H9 (cell line): ENCODE measurements around the gene TOB2. TPM values are rescaled to one million over a fixed set of nuclear protein-coding genes. Genes with fewer than 3 reads are reported as not detected.

Source experiments
- DNase-seq: peaks from one replicate; pipeline ENCODE4 v3.0.0-alpha.2; 2017
- H2AFZ ChIP-seq: one replicate; pipeline ENCODE4 v1.6.1; 2013; ENCODE audit warnings: mild to moderate bottlenecking, low read length, control low read depth, moderate library complexity
- H2AK5ac ChIP-seq: 2 replicates; pipeline ENCODE4 v1.6.1; 2013; ENCODE audit warnings: low read length, control low read depth, mixed read lengths; ENCODE audit not compliant: insufficient read length
- H2BK120ac ChIP-seq: one replicate; pipeline ENCODE4 v1.6.1; 2013; ENCODE audit warnings: low read depth, mild to moderate bottlenecking, low read length, control low read depth, inconsistent platforms; ENCODE audit not compliant: poor library complexity, severe bottlenecking
- H2BK12ac ChIP-seq: 2 replicates; pipeline ENCODE4 v1.6.1; 2013; ENCODE audit warnings: low read length, control low read depth, mixed read lengths, low read depth; ENCODE audit not compliant: insufficient read length
- H2BK15ac ChIP-seq: 2 replicates; pipeline ENCODE4 v1.6.1; 2013; ENCODE audit warnings: low read depth, low read length, control low read depth
- H2BK20ac ChIP-seq: one replicate; pipeline ENCODE4 v1.6.1; 2013; ENCODE audit warnings: low read depth, mild to moderate bottlenecking, low read length, control low read depth, inconsistent platforms; ENCODE audit not compliant: poor library complexity, severe bottlenecking
- H2BK5ac ChIP-seq: 2 replicates; pipeline ENCODE4 v1.6.1; 2013; ENCODE audit warnings: low read length, control low read depth, mixed read lengths; ENCODE audit not compliant: insufficient read length
- H3K14ac ChIP-seq: 2 replicates; pipeline ENCODE4 v1.6.1; 2013; ENCODE audit warnings: low read length, control low read depth; ENCODE audit not compliant: insufficient read depth
- H3K18ac ChIP-seq: 2 replicates; pipeline ENCODE4 v1.6.1; 2013; ENCODE audit warnings: low read depth, mild to moderate bottlenecking, mixed read lengths, low read length, control low read depth; ENCODE audit not compliant: insufficient read length
- H3K23ac ChIP-seq: 2 replicates; pipeline ENCODE4 v1.6.1; 2013; ENCODE audit warnings: low read length, control low read depth, mixed read lengths, low read depth; ENCODE audit not compliant: insufficient read length
- H3K23me2 ChIP-seq: 2 replicates; pipeline ENCODE4 v1.6.1; 2013; ENCODE audit warnings: low read depth, mild to moderate bottlenecking, mixed read lengths, low read length, control low read depth; ENCODE audit not compliant: insufficient read length, poor library complexity, severe bottlenecking
- H3K27ac ChIP-seq: 2 replicates; pipeline ENCODE4 v1.5.1; 2013; ENCODE audit warnings: low read length, control low read depth, mixed read lengths, low read depth; ENCODE audit not compliant: insufficient read length
- H3K27me3 ChIP-seq: 2 replicates; pipeline ENCODE4 v1.6.1; 2013; ENCODE audit warnings: low read length, control low read depth, inconsistent platforms; ENCODE audit not compliant: insufficient read depth
- H3K4ac ChIP-seq: 2 replicates; pipeline ENCODE4 v1.6.1; 2013; ENCODE audit warnings: low read depth, mild to moderate bottlenecking, control low read depth, inconsistent platforms, low read length, moderate library complexity
- H3K4me1 ChIP-seq: 2 replicates; pipeline ENCODE4 v1.6.1; 2013; ENCODE audit warnings: low read length, control low read depth, inconsistent platforms; ENCODE audit not compliant: insufficient read depth
- H3K4me2 ChIP-seq: 2 replicates; pipeline ENCODE4 v1.6.1; 2013; ENCODE audit warnings: low read length, control low read depth, mixed read lengths; ENCODE audit not compliant: insufficient read length, insufficient read depth
- H3K56ac ChIP-seq: 2 replicates; pipeline ENCODE4 v1.6.1; 2013; ENCODE audit warnings: low read depth, mild to moderate bottlenecking, mixed read lengths, low read length, control low read depth; ENCODE audit not compliant: insufficient read length
- H3K79me1 ChIP-seq: 2 replicates; pipeline ENCODE4 v1.6.1; 2013; ENCODE audit warnings: low read depth, mild to moderate bottlenecking, moderate library complexity, low read length, control low read depth, inconsistent platforms; ENCODE audit not compliant: insufficient read depth, poor library complexity, severe bottlenecking
- H3K79me2 ChIP-seq: 2 replicates; pipeline ENCODE4 v1.6.1; 2013; ENCODE audit warnings: low read length, control low read depth, inconsistent platforms; ENCODE audit not compliant: insufficient read depth
- H3K9ac ChIP-seq: 2 replicates; pipeline ENCODE4 v1.6.1; 2013; ENCODE audit warnings: low read length, control low read depth, mixed read lengths; ENCODE audit not compliant: insufficient read length; ENCODE audit errors: extremely low read depth
- H3K9me3 ChIP-seq: one replicate; pipeline ENCODE4 v1.6.1; 2013; ENCODE audit warnings: low read depth, low read length, inconsistent platforms; ENCODE audit not compliant: control insufficient read depth
- H3T11ph ChIP-seq: one replicate; pipeline ENCODE4 v1.6.1; 2013; ENCODE audit warnings: mild to moderate bottlenecking, low read length, control low read depth, inconsistent platforms
- H4K20me1 ChIP-seq: one replicate; pipeline ENCODE4 v1.6.1; 2013; ENCODE audit not compliant: control insufficient read depth, insufficient read length, insufficient read depth
- H4K5ac ChIP-seq: 2 replicates; pipeline ENCODE4 v1.6.1; 2013; ENCODE audit warnings: low read depth, mild to moderate bottlenecking, mixed read lengths, low read length, control low read depth; ENCODE audit not compliant: insufficient read length
- H4K8ac ChIP-seq: replicated peaks from 2 replicates; pipeline ENCODE4 v1.6.1; 2013; ENCODE audit warnings: low read length, control low read depth, mixed read lengths, low read depth; ENCODE audit not compliant: insufficient read length
- H4K91ac ChIP-seq: 2 replicates; pipeline ENCODE4 v1.6.1; 2013; ENCODE audit warnings: low read depth, mild to moderate bottlenecking, moderate library complexity, mixed read lengths, low read length, control low read depth; ENCODE audit not compliant: insufficient read length
- H3K27ac Mint-ChIP-seq, 3 experiments: 2 replicates in 2 of 3; 3 replicates in 1 of 3; pipeline ENCODE4 v1.8.0; 2020 to 2021; ENCODE audit warnings: mixed read lengths in 3 of 3, mild to moderate bottlenecking in 1 of 3, moderate library complexity in 1 of 3
- H3K27me3 Mint-ChIP-seq: 2 replicates; pipeline ENCODE4 v1.8.0; 2021; ENCODE audit warnings: low read depth, mild to moderate bottlenecking, moderate library complexity, mixed read lengths
- H3K36me3 Mint-ChIP-seq, 3 experiments: 2 replicates in 2 of 3; 3 replicates in 1 of 3; pipeline ENCODE4 v1.8.0; 2020 to 2021; ENCODE audit warnings: low read depth in 3 of 3, mixed read lengths in 3 of 3; ENCODE audit not compliant: insufficient read depth in 1 of 3
- H3K4me1 Mint-ChIP-seq, 2 experiments: 2 replicates each; pipeline ENCODE4 v1.8.0; 2020; ENCODE audit warnings: mixed read lengths in 2 of 2
- H3K4me3 Mint-ChIP-seq, 2 experiments: 2 replicates in 1 of 2; 3 replicates in 1 of 2; pipeline ENCODE4 v1.8.0; 2020 to 2021; ENCODE audit warnings: mild to moderate bottlenecking in 2 of 2, mixed read lengths in 2 of 2, moderate library complexity in 1 of 2
- H3K9me3 Mint-ChIP-seq, 2 experiments: 2 replicates in 1 of 2; 3 replicates in 1 of 2; pipeline ENCODE4 v1.8.0; 2020; ENCODE audit warnings: mild to moderate bottlenecking in 2 of 2, mixed read lengths in 2 of 2, moderate library complexity in 1 of 2
- WGBS: extraction: QIAGEN DNeasy Blood & Tissue Kit; methylation state at CpG from one replicate; pipeline ENCODE4 v1.1.7; 2013; ENCODE audit warnings: missing lambda C conversion rate, low lambda C conversion rate, mixed read lengths; ENCODE audit not compliant: insufficient read length; ENCODE audit errors: extremely low coverage; 5-methylcytosine and 5-hydroxymethylcytosine counted together
- total RNA-seq: library from RNA; stranded (reverse); gene quantifications from 2 replicates; pipeline ENCODE4 v1.2.1, GENCODE V29; 2021
- TF ChIP-seq, protein P1 (sequence below): fragments of 200-600 bp; sonication (generic); conservative IDR thresholded peaks from 3 replicates; pipeline ENCODE4 v1.8.0; 2021; ENCODE audit warnings: antibody characterized with exemption, mild to moderate bottlenecking

Gene TOB2
- total RNA-seq, 1 experiment from 2014 or later = 75.8 TPM

DNA sequence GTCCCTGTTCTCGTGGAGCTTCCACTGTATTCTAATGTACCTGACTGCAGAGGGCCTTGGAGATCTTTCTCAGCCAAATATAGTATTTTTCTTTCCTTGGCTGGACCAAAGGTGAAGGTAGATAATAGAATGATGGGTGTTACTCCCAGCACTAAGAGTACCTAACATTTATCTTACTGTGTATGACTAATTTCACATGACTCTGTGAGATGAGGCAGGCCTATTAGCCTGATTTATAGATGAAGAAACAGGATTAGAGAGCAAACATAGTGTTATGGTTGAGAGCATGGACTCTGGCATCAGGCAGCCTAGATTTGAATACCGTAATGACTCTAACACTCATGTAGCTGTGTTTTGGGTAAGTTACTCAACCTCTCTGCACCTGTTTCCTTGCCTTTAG, 25.0 kb upstream of the TOB2 start:
- Histone ChIP-seq H2AFZ (no peak overlapping the region), H3T11ph (no peak overlapping the region), H2BK20ac (no peak overlapping the region), H4K5ac (no peak overlapping the region), H3K9ac (no peak overlapping the region), H3K27me3 (no peaks in the 10 kb centered on the region), H3K56ac (no peak overlapping the region), H4K91ac (no peak overlapping the region), H3K79me2 (peaks cover 28% of the 10 kb centered on the region), H3K23ac (no peak overlapping the region), H3K4me2 (no peak overlapping the region), H4K20me1 (no peaks in the 10 kb centered on the region), H3K14ac (no peak overlapping the region), H2BK120ac (no peak overlapping the region), H4K8ac (no peak overlapping the region), H3K4me1 (peaks cover 2% of the 10 kb centered on the region), H3K27ac (no peak overlapping the region), H2BK5ac (no peak overlapping the region), H3K79me1 (peaks cover 10% of the 10 kb centered on the region), H3K9me3 (no peaks in the 10 kb centered on the region), H3K23me2 (peaks cover 3% of the 10 kb centered on the region), H2AK5ac (no peak overlapping the region), H2BK15ac (no peak overlapping the region), H3K18ac (no peak overlapping the region), H2BK12ac (no peak overlapping the region), H3K4ac (no peak overlapping the region)
- no peak overlapping the region for H3K4me3 Mint-ChIP-seq
- TF ChIP-seq, protein P1, sequence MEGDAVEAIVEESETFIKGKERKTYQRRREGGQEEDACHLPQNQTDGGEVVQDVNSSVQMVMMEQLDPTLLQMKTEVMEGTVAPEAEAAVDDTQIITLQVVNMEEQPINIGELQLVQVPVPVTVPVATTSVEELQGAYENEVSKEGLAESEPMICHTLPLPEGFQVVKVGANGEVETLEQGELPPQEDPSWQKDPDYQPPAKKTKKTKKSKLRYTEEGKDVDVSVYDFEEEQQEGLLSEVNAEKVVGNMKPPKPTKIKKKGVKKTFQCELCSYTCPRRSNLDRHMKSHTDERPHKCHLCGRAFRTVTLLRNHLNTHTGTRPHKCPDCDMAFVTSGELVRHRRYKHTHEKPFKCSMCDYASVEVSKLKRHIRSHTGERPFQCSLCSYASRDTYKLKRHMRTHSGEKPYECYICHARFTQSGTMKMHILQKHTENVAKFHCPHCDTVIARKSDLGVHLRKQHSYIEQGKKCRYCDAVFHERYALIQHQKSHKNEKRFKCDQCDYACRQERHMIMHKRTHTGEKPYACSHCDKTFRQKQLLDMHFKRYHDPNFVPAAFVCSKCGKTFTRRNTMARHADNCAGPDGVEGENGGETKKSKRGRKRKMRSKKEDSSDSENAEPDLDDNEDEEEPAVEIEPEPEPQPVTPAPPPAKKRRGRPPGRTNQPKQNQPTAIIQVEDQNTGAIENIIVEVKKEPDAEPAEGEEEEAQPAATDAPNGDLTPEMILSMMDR = no peak
- peaks cover 14 to 19% (median 19%) of the 10 kb centered on the region in 3 experiments; a peak in 6 of 7 replicates for H3K36me3 Mint-ChIP-seq
- DNase-seq = no peak
- H3K27ac Mint-ChIP-seq = no peak overlapping the region
- 0 out of 5 replicates have a peak, but pooled peaks cover 0 to 3% of the 10 kb centered on the region in 2 experiments for H3K9me3 Mint-ChIP-seq
- no peaks in the 10 kb centered on the region for H3K27me3 Mint-ChIP-seq
- peaks cover 16 to 26% of the 10 kb centered on the region in 2 experiments for H3K4me1 Mint-ChIP-seq
- WGBS = no CpG with 5 or more reads among the region's 2 CpGs
